OCI-LY1 (cell line): ENCODE results near the gene ZBTB47.

ENCODE experiments used
- EZH2 ChIP-seq: fragments of 200-600 bp; sonication (generic), shearing (Covaris generic); IDR thresholded peaks from 2 replicates; pipeline ENCODE4 v1.8.0; 2017; ENCODE audit warnings: borderline replicate concordance, mixed run types, mild to moderate bottlenecking, antibody characterized with exemption, low read length, moderate library complexity, mixed read lengths
- TF ChIP-seq, protein P1 (sequence below): fragments of 200-600 bp; sonication (generic), shearing (Covaris generic); IDR thresholded peaks from 2 replicates; pipeline ENCODE4 v1.5.1; 2017; ENCODE audit warnings: mild to moderate bottlenecking, antibody characterized with exemption, low read length, moderate library complexity, mixed read lengths

DNA sequence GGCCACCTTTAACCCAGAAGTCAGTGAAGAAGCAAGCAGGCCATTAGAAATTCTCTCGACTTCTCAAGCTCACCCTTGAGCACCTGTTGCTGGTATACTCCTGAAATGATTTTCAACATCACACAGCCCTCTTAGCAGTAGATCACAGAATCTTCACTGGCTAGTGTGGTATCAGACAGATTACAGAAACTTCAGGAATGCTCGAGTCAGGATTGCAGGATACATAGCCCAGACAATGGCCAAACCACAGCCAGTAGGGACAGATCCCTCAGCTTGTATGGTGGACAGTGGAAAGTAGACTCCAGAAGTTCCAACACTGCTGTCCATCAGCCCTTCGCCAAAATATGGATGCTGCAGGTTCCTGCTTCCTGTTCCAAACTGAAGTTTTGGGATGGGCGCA is 27.3 kb downstream of the ZBTB47 start:
- TF ChIP-seq, protein P1, sequence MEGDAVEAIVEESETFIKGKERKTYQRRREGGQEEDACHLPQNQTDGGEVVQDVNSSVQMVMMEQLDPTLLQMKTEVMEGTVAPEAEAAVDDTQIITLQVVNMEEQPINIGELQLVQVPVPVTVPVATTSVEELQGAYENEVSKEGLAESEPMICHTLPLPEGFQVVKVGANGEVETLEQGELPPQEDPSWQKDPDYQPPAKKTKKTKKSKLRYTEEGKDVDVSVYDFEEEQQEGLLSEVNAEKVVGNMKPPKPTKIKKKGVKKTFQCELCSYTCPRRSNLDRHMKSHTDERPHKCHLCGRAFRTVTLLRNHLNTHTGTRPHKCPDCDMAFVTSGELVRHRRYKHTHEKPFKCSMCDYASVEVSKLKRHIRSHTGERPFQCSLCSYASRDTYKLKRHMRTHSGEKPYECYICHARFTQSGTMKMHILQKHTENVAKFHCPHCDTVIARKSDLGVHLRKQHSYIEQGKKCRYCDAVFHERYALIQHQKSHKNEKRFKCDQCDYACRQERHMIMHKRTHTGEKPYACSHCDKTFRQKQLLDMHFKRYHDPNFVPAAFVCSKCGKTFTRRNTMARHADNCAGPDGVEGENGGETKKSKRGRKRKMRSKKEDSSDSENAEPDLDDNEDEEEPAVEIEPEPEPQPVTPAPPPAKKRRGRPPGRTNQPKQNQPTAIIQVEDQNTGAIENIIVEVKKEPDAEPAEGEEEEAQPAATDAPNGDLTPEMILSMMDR: no peak
- TF ChIP-seq EZH2: no peak
